Measurements from ENCODE around the gene CEP83. TPM values are rescaled to one million over a fixed set of nuclear protein-coding genes. Genes with fewer than 3 reads are reported as not detected.

Gene CEP83
- total and polyA plus RNA-seq, 9 of the 15 experiments (the other 6 are each of a cell fraction or from before 2014, with no cell fraction given), result 5.3 to 40.5 (median 31.3) TPM

DNA sequence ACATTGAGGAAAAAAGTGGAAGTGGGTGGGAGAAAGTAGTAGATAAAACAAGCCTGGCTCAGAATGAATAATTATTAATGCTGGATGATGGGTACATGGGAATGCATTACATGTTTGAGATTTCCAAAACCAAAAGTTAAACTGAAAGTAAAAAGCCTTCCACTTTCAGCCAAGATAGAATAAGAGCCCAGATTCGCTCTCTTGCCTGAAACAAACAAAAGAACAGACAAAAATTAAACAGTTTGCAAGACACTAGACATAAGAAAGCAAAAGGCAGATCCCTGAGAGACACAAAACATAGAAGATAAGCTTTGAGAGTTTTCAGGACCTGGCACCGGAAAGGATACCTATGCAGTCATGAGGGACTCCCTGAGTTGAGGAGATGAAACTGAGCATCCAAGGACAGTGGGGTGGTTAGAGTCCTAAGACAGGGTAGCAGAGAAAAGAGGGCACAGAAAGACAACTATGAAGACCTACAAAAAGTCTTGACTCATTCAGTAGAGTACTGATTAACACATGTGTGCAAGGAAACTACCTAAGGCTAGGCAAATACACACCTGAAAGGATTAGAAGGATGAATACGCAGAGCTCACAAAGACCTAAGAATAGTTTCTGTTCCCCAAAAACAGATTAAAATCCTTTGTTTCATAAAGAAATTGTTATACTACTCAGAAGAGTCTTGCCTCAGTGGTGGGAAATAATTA, 54.1 kb downstream of the CEP83 start (continued):
- TF ChIP-seq, protein P1, sequence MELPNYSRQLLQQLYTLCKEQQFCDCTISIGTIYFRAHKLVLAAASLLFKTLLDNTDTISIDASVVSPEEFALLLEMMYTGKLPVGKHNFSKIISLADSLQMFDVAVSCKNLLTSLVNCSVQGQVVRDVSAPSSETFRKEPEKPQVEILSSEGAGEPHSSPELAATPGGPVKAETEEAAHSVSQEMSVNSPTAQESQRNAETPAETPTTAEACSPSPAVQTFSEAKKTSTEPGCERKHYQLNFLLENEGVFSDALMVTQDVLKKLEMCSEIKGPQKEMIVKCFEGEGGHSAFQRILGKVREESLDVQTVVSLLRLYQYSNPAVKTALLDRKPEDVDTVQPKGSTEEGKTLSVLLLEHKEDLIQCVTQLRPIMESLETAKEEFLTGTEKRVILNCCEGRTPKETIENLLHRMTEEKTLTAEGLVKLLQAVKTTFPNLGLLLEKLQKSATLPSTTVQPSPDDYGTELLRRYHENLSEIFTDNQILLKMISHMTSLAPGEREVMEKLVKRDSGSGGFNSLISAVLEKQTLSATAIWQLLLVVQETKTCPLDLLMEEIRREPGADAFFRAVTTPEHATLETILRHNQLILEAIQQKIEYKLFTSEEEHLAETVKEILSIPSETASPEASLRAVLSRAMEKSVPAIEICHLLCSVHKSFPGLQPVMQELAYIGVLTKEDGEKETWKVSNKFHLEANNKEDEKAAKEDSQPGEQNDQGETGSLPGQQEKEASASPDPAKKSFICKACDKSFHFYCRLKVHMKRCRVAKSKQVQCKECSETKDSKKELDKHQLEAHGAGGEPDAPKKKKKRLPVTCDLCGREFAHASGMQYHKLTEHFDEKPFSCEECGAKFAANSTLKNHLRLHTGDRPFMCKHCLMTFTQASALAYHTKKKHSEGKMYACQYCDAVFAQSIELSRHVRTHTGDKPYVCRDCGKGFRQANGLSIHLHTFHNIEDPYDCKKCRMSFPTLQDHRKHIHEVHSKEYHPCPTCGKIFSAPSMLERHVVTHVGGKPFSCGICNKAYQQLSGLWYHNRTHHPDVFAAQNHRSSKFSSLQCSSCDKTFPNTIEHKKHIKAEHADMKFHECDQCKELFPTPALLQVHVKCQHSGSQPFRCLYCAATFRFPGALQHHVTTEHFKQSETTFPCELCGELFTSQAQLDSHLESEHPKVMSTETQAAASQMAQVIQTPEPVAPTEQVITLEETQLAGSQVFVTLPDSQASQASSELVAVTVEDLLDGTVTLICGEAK (IDR thresholded peaks at IDR 0.05), result no peak
- TF ChIP-seq, protein P1 (CRISPR knock-in tag; IDR thresholded peaks at IDR 0.05), result no peak

Data from K562 (cell line).